Activated CD4-positive, alpha-beta T cell treated with anti-CD3 and anti-CD28 coated beads, Interleukin-2, Interleukin-6, amounts not matched to agents 100 ng/mL and 50 ng/mL, durations not matched to agents 16 hours and 8 hours (primary cell): ENCODE results near the gene NPC1.
"Not testable (repeated sequence)": the region's sequence is repeated elsewhere in the genome, so short reads cannot be mapped to it uniquely, and the experiment has no call there.

Source experiments
- DNase-seq: peaks from one replicate; pipeline ENCODE4 v3.0.0-alpha.2; 2020

Gene NPC1

GRCh38 chr18:23573626-23574431 lies 12.5 kb downstream of the NPC1 start:
- peak; percentile 63 for DNase-seq

DNA sequence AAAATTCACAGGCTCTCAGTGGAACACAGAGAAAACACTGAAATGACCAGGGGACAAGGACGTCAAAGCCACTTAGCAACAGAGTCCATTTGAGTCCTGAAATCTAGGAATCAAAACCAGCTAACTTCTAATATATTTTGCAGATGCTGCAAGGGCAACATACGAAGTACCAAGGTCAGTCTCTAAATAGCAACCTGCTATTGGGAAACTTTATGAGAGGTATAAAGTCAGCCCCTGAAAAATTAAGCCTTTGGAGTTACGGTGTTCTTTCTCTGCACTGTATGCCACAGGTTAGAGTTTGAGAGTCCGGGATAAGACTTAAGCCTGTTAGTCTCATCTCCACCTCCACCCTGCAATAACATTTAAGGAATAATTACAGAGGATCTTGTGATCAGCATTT lies 13.3 kb downstream of the NPC1 start:
- DNase-seq, result no peak

GRCh38 chr18:23572570-23572969 lies 13.7 kb downstream of the NPC1 start:
- no peak for DNase-seq

GRCh38 chr18:23572012-23572411 lies 14.3 kb downstream of the NPC1 start:
- DNase-seq, result no peak

DNA sequence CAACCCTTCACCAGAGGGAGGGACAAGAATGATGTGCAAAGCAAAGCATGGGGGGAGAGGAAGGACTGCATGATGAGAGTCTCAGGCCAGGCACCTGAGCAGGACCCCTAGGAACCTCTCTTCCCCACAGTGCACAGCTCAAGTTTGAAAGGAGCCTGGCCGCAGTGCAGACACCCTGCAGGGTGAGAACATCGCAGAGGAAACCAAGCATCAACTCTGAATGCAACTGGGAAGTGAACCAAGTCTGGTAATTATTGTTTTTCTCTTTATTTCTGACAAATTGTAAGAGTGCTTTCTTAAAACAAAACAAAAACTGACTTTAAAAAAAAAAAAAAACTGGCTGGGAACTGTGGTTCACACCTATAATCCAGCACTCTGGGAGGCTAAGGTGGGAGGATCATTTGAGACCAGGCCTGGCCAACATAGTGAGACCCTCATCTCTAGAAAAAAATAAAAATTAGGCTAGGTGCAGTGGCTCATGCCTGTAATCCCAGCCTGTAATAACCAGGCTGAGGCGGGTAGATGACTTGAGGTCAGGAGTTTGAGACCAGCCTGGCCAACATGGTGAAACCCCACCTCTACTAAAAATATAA lies 15.3 kb downstream of the NPC1 start:
- no peak for DNase-seq

DNA sequence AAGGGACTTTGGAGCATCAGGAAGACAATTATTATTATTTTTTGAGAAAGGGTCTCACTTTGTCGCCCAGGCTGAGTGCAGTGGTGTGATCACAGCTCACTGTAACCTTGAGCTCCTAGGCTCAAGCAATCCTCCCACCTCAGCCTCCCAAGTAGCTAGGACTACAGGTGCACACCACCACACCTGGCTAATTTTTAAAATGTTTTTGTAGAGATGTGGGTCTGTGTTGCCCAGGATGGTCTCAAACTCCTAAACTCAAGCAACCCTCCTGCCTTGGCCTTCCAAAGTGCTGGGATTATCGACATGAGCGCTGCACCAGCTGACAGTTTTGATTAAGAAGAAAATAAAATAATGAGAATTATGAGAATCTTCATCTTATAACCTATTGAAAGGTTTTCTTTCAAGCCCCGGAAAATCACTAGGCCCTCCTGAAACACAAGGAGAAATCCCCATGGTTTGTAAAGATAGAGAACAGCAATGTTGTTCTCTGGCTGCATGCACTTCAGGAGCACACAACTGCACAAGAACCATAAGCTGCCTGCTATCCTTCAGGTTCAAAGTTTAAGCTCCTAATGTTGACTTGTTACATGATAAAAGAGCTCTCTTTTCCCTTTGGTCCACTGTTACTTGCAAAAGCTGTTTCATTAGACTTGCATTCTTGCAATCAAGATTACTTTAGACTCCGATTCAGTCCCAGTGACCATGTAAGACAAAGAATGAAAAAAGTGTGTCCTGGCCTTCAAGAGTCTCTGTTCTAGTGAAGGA lies 16.8 kb downstream of the NPC1 start:
- no peak for DNase-seq

DNA sequence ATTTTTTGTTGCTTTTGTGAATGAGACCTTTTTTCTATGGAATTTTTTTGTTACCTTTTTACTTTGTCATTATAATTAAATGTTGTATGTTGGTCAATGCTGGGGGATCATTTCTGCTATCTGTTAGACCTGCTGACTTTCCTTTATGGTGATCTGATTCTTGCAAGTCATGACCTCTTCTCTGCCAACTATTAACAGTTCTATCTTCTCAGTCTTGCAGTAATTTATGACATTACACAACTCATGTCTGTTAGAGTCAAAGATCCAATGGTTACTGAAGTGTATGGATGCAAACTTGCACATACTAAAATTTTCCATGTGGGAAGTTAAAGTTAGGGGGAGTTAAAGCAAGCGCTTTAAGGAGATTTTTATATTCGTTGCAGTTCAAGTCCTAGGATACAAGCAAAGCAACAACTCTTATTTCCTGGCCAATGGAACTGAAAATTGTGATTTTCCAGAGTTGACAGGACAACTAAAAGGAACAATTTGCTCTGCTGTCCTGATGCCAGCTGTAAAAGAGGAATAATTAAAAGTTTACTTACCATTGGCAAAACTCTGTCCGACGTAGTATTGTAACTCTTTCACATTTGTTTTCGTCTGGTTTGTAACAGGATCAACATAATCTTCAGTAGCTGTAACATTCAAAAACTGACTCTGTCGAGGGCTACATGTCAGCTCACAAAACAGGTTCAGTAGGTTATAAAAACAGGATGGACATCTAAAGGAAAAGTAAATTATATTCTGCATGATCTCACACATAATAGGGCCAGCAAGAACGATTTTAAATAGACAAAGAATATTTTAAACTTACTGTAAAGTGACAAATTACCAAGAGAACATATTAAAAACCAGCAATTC lies 17.8 kb downstream of the NPC1 start:
- DNase-seq, result no peak

GRCh38 chr18:23567671-23568070 lies 18.6 kb downstream of the NPC1 start:
- DNase-seq, result no peak

GRCh38 chr18:23565916-23566547 lies 20.3 kb downstream of the NPC1 start:
- DNase-seq, result no peak

GRCh38 chr18:23563377-23564043 lies 22.8 kb downstream of the NPC1 start:
- DNase-seq, result peak; percentile 54

- no peak for DNase-seq
Observed at GRCh38 chr18:23560186-23560585, 26.1 kb downstream of the NPC1 start.

DNA sequence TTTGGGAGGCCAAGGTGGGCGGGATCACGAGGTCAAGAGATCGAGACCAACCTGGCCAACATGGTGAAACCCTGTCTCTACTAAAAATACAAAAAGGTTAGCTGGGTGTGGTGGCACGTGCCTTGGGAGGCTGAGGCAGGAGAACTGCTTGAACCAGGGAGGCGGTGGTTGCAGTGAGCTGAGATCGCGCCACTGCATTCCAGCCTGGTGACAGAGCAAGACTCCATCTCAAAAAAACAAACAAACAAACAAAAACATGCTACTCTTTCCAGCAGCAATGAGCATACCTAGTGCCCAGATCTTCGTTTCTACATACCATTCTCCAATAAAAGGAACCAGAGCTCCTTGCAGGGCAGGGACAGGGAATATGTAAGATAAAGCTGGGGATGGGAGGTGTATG lies 28.8 kb downstream of the NPC1 start:
- DNase-seq, result not testable (repeated sequence)

DNA sequence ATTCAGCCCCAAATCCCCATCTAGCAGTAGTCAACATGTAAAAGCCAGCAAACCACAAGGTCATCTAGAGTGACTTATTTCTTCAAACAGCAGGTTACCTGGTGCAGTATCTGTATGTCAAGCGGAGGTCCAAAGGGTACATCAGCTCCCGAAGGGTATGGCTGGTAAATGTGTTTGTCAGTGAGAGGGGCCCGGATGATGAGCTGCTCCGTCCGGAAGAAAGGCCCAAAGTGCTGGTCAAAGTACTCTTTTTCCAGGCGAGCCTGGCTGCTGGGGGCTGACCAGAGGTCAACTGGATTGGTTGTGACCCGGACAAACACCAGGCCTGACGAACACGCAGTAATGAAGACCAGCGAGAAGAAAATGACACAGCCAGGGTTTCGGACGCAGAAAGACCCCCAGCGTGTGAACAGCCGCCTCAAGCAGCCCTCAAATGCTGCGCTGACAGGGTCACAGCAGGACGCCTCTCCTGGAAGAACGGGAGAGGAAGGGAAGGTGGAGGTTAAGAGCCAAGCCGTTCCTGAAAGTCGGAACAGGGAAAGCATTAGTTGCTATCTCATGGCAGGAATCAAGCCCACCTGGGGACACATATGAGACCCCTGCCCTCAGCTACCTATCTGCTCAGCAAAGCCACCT lies 30.0 kb downstream of the NPC1 start:
- no peak for DNase-seq

- no peak for DNase-seq
Observed at GRCh38 chr18:23553887-23554286, 32.4 kb downstream of the NPC1 start.

- no peak for DNase-seq
Observed at GRCh38 chr18:23552505-23552904, 33.8 kb downstream of the NPC1 start.

DNA sequence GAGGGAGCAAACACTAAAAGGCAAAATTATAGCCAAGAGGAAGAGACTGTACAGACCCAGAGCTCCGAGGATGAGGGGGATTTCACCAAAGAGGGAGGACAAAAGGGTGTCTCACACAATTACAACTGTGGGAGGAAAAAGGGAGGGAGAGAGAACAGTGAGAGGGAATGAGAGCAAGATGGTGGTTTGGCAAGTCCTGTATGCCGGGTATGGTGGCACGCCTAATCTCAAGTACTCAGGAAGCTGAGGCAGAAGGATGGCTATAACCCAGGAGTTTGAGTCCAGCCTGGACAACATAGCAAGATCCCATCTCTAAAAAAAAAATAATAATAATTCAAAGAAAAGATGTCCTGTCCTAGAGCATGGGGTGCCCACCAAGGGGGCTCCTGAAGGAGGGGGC lies 34.3 kb downstream of the NPC1 start:
- no peak for DNase-seq

DNA sequence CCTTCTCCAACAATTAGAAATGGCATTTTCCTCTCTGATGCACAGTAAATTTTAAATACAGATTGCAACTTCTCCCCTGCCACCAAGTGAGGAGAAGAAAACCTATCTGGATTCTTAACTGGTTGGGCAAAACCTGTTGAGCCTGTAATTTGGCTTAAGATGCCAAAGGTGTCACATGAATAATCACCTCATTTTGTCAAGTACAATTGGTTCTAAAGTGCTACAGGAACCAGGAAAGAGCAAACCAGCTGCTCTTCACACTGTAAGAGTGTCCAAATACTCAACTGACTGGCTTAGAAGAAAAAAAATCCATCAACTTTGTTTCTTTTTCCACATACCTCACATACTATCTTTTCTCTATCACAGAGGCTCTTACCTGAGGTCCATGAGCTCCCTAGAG lies 35.4 kb downstream of the NPC1 start:
- DNase-seq, result no peak

- no peak for DNase-seq
Observed at GRCh38 chr18:23548719-23549118, 37.6 kb downstream of the NPC1 start.

DNA sequence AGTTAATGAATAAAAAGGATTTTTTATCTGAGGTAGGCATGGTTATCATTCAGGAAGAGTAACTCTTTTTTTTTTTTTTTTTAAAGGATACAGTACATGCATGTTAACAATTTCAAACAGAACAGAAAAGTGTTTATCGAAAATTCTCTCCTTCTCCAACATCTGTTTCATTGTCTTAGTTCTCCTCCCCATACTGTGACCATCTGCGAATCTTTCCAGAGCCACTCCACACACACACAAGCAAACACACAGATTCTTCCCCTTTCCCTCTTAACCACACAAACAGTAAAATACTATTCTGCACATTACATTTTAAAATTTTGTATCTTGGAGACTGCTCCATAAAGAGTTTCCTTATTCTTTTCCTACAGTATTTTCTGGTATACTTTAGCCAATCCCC lies 38.0 kb downstream of the NPC1 start:
- no peak for DNase-seq

- DNase-seq, result no peak
Observed at GRCh38 chr18:23547846-23548245, 38.5 kb downstream of the NPC1 start.

DNA sequence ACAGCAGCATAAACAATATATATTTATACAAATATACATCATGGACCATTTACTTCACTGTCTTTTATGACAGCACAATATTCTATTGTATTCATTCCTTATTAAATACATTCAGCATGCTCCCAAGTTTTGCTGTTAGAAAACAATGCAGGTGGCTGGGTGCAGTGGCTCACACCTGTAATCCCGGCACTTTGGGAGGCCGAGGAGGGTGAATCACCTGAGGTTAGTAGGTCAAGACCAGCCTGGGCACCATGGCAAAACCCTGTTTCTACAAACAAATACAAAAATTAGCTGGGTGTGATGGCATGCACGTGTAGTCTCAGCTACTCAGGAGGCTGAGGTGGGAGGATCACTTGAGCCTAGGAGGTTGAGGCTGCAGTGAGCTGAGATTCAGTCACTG lies 39.0 kb downstream of the NPC1 start:
- no peak for DNase-seq
